HPDE6-E6E7 (cell line): ENCODE results near the gene ALG14.
A peak's percentile ranks its signal among the peaks of the same experiment; 100 is the strongest.
"Not testable (repeated sequence)": the region's sequence is repeated elsewhere in the genome, so short reads cannot be mapped to it uniquely, and the experiment has no call there.

Experiments
- DNase-seq: peaks from one replicate; pipeline ENCODE4 v3.0.0; 2011; ENCODE audit warnings: missing footprints; ENCODE audit errors: extremely low spot score

ALG14 gene

GRCh38 chr1:95041491-95042165 lies 31.1 kb downstream of the ALG14 start:
- DNase-seq, result peak; percentile 73

- peak; percentile 50 for DNase-seq
Measured at GRCh38 chr1:95040032-95040525, 32.7 kb downstream of the ALG14 start.

- DNase-seq, result peak; percentile 76
Measured at GRCh38 chr1:95039360-95040031, 33.3 kb downstream of the ALG14 start.

GRCh38 chr1:95035536-95035935 lies 37.2 kb downstream of the ALG14 start:
- no peak for DNase-seq

- no peak for DNase-seq
Measured at GRCh38 chr1:95034506-95034905, 38.2 kb downstream of the ALG14 start.

- DNase-seq, result no peak
Measured at GRCh38 chr1:95033843-95034242, 38.9 kb downstream of the ALG14 start.

- no peak for DNase-seq
Measured at GRCh38 chr1:95029532-95029931, 43.2 kb downstream of the ALG14 start.

- DNase-seq, result no peak
Measured at GRCh38 chr1:95028954-95029353, 43.8 kb downstream of the ALG14 start.

- DNase-seq, result no peak
Measured at GRCh38 chr1:95027046-95027445, 45.7 kb downstream of the ALG14 start.

- DNase-seq, result peak; percentile 26
Measured at GRCh38 chr1:95023399-95024043, 49.2 kb downstream of the ALG14 start.

- no peak for DNase-seq
Measured at GRCh38 chr1:95022644-95022926, 50.2 kb downstream of the ALG14 start.

- DNase-seq, result no peak
Measured at GRCh38 chr1:95021805-95022643, 50.7 kb downstream of the ALG14 start.

- no peak for DNase-seq
Measured at GRCh38 chr1:95021119-95021518, 51.6 kb downstream of the ALG14 start.

- not testable (repeated sequence) for DNase-seq
Measured at GRCh38 chr1:95019466-95019865, 53.3 kb downstream of the ALG14 start.

GRCh38 chr1:95018602-95019369 lies 54.0 kb downstream of the ALG14 start:
- DNase-seq, result peak; percentile 32

GRCh38 chr1:95017775-95018174 lies 55.0 kb downstream of the ALG14 start:
- DNase-seq, result no peak

GRCh38 chr1:95015076-95015475 lies 57.7 kb downstream of the ALG14 start:
- DNase-seq, result no peak

- DNase-seq, result no peak
Measured at GRCh38 chr1:95013950-95014574, 58.7 kb downstream of the ALG14 start.

- DNase-seq, result no peak
Measured at GRCh38 chr1:95012389-95012788, 60.4 kb downstream of the ALG14 start.

GRCh38 chr1:95010158-95010557 lies 62.6 kb downstream of the ALG14 start:
- DNase-seq, result no peak

GRCh38 chr1:95007687-95008086 lies 65.1 kb downstream of the ALG14 start:
- peak; percentile 25 for DNase-seq
